OCI-LY7 (cell line): ENCODE measurements around the gene VSIG2. TPM values are rescaled to one million over a fixed set of nuclear protein-coding genes. Genes with fewer than 3 reads are reported as not detected.
"Not testable (repeated sequence)": the region's sequence is repeated elsewhere in the genome, so short reads cannot be mapped to it uniquely, and the experiment has no call there.

Source experiments
- BruUV-seq: library from RNA; stranded (reverse); fragments of 400-500 nt; replicated peaks from 2 replicates; lab custom pipeline; 2021; lab: Mats Ljungman, UMichigan
- CTCF ChIA-PET: fragments of 300-600 bp; sonication (Branson Sonifier 250); formaldehyde crosslinking; loops from one replicate; lab custom pipeline; 2022; ENCODE audit warnings: antibody characterized with exemption; ENCODE audit not compliant: unreplicated experiment; lab: Charles Lee
- POLR2A ChIA-PET: fragments of 300-600 bp; sonication (Branson Sonifier 250); formaldehyde crosslinking; loops from one replicate; lab custom pipeline; 2022; ENCODE audit warnings: antibody characterized with exemption; lab: Charles Lee
- DNase-seq: peaks from one replicate; pipeline ENCODE4 v3.0.0-alpha.2; 2015; ENCODE audit warnings: low spot score
- H2AFZ ChIP-seq: fragments of 200-600 bp; sonication (generic), shearing (Covaris generic); 2 replicates; pipeline ENCODE4 v1.6.1; 2014; ENCODE audit warnings: mild to moderate bottlenecking, antibody characterized with exemption, low read length, moderate library complexity
- H3K27ac ChIP-seq: fragments of 200-600 bp; sonication (generic); 2 replicates; pipeline ENCODE4 v1.5.1; 2014; ENCODE audit warnings: mixed run types, low read depth, mild to moderate bottlenecking, moderate library complexity, low read length, inconsistent platforms; ENCODE audit not compliant: poor library complexity, severe bottlenecking
- H3K36me3 ChIP-seq: fragments of 200-600 bp; sonication (generic); 2 replicates; pipeline ENCODE4 v1.6.1; 2014; ENCODE audit warnings: mild to moderate bottlenecking, antibody characterized with exemption, low read length, moderate library complexity, mixed read lengths; ENCODE audit not compliant: insufficient read depth
- H3K4me1 ChIP-seq: fragments of 200-600 bp; sonication (generic); 2 replicates; pipeline ENCODE4 v1.5.1; 2014; ENCODE audit warnings: mild to moderate bottlenecking, low read length; ENCODE audit not compliant: insufficient read depth, poor library complexity, severe bottlenecking
- H3K4me2 ChIP-seq: fragments of 200-600 bp; sonication (generic); 2 replicates; pipeline ENCODE4 v1.6.1; 2014; ENCODE audit warnings: mild to moderate bottlenecking, low read length
- H3K4me3 ChIP-seq: fragments of 200-600 bp; sonication (generic); 2 replicates; pipeline ENCODE4 v1.5.1; 2014; ENCODE audit warnings: mild to moderate bottlenecking, low read depth, low read length; ENCODE audit not compliant: poor library complexity, severe bottlenecking
- H3K79me2 ChIP-seq: fragments of 200-600 bp; sonication (generic); 2 replicates; pipeline ENCODE4 v1.6.1; 2016; ENCODE audit warnings: low read depth, mild to moderate bottlenecking, low read length, moderate library complexity, mixed read lengths; ENCODE audit not compliant: insufficient read depth
- H3K9me2 ChIP-seq: fragments of 200-600 bp; sonication (generic); 2 replicates; pipeline ENCODE4 v1.6.1; 2016; ENCODE audit warnings: mild to moderate bottlenecking, low read length, mixed read lengths; ENCODE audit not compliant: insufficient read depth
- H3K9me3 ChIP-seq: fragments of 200-600 bp; sonication (generic); 2 replicates; pipeline ENCODE4 v1.6.1; 2014; ENCODE audit warnings: mild to moderate bottlenecking, mixed run types, low read length, mixed read lengths
- H4K20me1 ChIP-seq: fragments of 200-600 bp; sonication (generic); 2 replicates; pipeline ENCODE4 v1.6.1; 2014; ENCODE audit warnings: mild to moderate bottlenecking, antibody characterized with exemption, low read length, moderate library complexity, mixed read lengths; ENCODE audit not compliant: insufficient read depth
- EZH2phosphoT487 ChIP-seq: fragments of 200-600 bp; sonication (generic); IDR thresholded peaks from 2 replicates; pipeline ENCODE4 v1.6.1; 2018; ENCODE audit warnings: low read depth, borderline replicate concordance, mild to moderate bottlenecking, mixed run types, antibody characterized with exemption, low read length, moderate library complexity, mixed read lengths
- intact Hi-C: fragments of 100-400 bp; cut with micrococcal nuclease; formaldehyde crosslinking; loops from one replicate; pipeline ENCODE4 v1.10.0; 2022; ENCODE audit not compliant: unreplicated experiment
- total RNA-seq, 2 experiments: library from RNA; depleted of rRNA in 1 of 2; stranded (reverse); fragments of >200 nt in 1 of 2; shearing (Covaris generic) in 1 of 2; gene quantifications; 2 replicates each; pipeline ENCODE4 v1.2.3, GENCODE V29; 2014 to 2022
- TF ChIP-seq, protein P1 (sequence below): fragments of 200-600 bp; sonication (generic); conservative IDR thresholded peaks from 2 replicates; pipeline ENCODE4 v1.5.1; 2014; ENCODE audit warnings: mild to moderate bottlenecking, antibody characterized with exemption, low read length, moderate library complexity, mixed read lengths

VSIG2 gene
- total RNA-seq, 2 experiments from 2014 or later: not detected

DNA sequence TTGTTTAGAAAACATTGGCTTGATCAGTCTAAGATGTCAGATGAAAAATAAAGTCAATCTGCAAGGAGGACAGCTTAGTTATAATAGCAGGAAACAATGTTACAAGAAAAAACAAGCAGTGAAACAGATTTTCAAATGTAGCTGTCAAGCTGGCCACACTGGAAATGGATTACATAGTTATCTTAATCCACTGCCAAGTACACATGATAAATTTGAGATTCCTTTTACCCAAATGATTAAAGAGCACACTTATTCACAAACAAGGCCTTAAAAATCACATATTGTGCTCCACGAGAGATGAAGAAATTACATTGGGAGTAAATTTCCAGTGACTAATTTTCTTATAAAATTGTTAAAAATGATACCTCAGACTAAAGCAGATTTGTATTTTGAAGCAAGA, 27.5 kb upstream of the VSIG2 start:
- no peak for DNase-seq
- TF ChIP-seq, protein P1, sequence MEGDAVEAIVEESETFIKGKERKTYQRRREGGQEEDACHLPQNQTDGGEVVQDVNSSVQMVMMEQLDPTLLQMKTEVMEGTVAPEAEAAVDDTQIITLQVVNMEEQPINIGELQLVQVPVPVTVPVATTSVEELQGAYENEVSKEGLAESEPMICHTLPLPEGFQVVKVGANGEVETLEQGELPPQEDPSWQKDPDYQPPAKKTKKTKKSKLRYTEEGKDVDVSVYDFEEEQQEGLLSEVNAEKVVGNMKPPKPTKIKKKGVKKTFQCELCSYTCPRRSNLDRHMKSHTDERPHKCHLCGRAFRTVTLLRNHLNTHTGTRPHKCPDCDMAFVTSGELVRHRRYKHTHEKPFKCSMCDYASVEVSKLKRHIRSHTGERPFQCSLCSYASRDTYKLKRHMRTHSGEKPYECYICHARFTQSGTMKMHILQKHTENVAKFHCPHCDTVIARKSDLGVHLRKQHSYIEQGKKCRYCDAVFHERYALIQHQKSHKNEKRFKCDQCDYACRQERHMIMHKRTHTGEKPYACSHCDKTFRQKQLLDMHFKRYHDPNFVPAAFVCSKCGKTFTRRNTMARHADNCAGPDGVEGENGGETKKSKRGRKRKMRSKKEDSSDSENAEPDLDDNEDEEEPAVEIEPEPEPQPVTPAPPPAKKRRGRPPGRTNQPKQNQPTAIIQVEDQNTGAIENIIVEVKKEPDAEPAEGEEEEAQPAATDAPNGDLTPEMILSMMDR: no peak
- no peak for TF ChIP-seq EZH2phosphoT487
- Histone ChIP-seq H3K4me2 (no peak overlapping the region), H3K4me1 (peaks cover 7% of the 10 kb centered on the region), H3K79me2 (no peaks in the 10 kb centered on the region), H3K27ac (no peak overlapping the region), H3K36me3 (peaks cover 4% of the 10 kb centered on the region), H3K9me3 (no peaks in the 10 kb centered on the region), H4K20me1 (no peaks in the 10 kb centered on the region), H3K9me2 (no peaks in the 10 kb centered on the region), H2AFZ (no peak overlapping the region), H3K4me3 (no peak overlapping the region)
- POLR2A ChIA-PET: interaction anchor here (0.6 to 1.6 kb wide), 5 partner anchors 11 to 53 kb away, joined by 3 to 4 read pairs (median 3); no protein-coding TSS in a partner anchor
- intact Hi-C loops: no loop called here
- BruUV-seq: no TSS peak
- CTCF ChIA-PET: interaction anchor here (0.6 kb wide), 1 partner anchor 1170 kb away, joined by 3 read pairs; no protein-coding TSS in a partner anchor

DNA sequence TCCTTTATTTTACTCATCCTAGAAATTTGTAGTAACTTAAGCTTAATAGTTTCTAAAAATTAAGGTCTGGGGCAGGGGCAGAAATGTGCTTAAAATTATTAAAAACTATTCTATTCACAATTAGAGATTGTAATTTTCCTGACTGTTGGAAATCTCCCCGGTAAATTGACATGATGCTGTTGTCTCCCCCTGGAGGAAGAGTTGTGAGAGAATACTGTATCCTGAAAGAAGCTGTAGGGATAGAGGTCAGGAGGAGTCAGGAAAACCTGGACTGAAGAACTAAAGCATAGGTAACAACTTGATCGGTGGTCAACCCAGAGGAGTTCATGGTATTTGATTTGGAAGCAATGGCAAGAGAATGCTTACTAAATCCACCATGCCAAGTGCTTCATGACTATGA, 26.2 kb upstream of the VSIG2 start:
- no TSS peak for BruUV-seq
- no peak for DNase-seq
- Histone ChIP-seq H3K4me2 (no peak overlapping the region), H3K27ac (no peak overlapping the region), H2AFZ (no peak overlapping the region), H3K4me3 (no peak overlapping the region), H3K4me1 (peaks cover 7% of the 10 kb centered on the region), H3K9me3 (no peaks in the 10 kb centered on the region), H3K79me2 (no peaks in the 10 kb centered on the region), H3K36me3 (peaks cover 4% of the 10 kb centered on the region), H4K20me1 (no peaks in the 10 kb centered on the region), H3K9me2 (no peaks in the 10 kb centered on the region)
- CTCF ChIA-PET: no interaction called here
- TF ChIP-seq, protein P1: peak; percentile 42
- TF ChIP-seq EZH2phosphoT487: no peak
- POLR2A ChIA-PET: interaction anchor here (1.2 kb wide), 1 partner anchor 10 kb away, joined by 3 read pairs; no protein-coding TSS in a partner anchor
- intact Hi-C loops: no loop called here

DNA sequence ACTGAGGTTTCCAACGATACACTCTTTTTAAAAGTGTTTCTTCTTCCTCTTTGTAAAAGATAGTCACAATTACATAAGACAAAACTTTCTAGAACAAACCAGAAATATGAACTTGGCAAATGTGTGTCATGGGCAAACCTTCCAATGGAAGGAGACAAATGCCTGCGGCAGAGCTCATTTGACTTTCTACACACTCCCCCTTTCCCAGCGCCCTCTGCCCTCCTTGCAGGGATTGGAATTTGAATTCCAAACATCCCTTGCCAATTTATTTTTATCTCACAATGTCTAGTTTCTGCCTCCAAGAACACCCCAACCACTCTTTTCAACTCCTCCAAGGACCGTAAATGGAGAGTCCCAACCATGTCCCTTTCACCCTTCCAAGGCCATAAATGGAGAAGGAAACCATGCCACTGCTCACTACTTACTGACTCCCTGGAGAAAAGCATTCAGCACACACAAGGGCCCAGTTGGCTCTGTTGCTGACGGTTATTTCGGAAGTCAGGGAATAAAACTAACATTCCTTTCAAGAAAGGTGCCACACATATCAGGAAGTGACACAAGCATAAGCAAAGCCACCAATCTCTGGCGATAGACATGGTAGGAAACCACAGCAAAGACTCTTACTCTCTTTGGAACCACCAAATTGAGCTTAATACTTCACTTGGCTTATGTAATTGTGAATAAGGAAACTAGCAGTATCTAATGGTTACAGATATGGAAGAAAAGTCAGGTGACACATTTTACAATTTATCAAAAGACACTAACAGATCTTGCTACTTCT, 25.0 kb upstream of the VSIG2 start:
- Histone ChIP-seq H3K4me3 (no peak overlapping the region), H2AFZ (no peak overlapping the region), H3K9me2 (no peaks in the 10 kb centered on the region), H4K20me1 (no peaks in the 10 kb centered on the region), H3K9me3 (no peaks in the 10 kb centered on the region), H3K27ac (no peak overlapping the region), H3K4me2 (no peak overlapping the region), H3K36me3 (peaks cover 4% of the 10 kb centered on the region), H3K79me2 (no peaks in the 10 kb centered on the region), H3K4me1 (peaks cover 7% of the 10 kb centered on the region)
- BruUV-seq: no TSS peak
- ChIA-PET POLR2A (interaction anchor here (1.2 kb wide), 1 partner anchor 9 kb away, joined by 3 read pairs; no protein-coding TSS in a partner anchor), CTCF (no interaction called here)
- intact Hi-C loops: no loop called here
- no peak for DNase-seq
- TF ChIP-seq, protein P1: no peak
- no peak for TF ChIP-seq EZH2phosphoT487

DNA sequence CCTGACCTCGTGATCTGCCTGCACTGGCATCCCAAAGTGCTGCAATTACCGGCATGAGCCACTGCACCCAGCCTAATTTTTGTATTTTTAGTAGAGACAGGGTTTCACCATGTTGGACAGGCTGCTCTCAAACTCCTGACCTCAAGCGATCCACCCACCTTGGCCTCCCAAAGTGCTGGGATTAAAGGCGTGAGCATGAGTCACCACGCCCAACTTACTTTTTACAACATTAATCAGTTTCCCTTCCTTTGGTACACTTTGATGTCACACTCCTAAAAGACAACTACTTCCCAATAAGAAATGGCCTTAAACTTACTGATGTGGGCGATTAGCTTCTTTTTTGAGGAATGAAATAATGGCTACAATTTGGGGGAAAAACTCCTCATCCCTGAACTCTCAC, 18.9 kb upstream of the VSIG2 start:
- DNase-seq, H3K4me1 ChIP-seq, H2AFZ ChIP-seq, H3K9me3 ChIP-seq, H4K20me1 ChIP-seq, H3K4me2 ChIP-seq, intact Hi-C loops, H3K27ac ChIP-seq, BruUV-seq, H3K79me2 ChIP-seq, H3K4me3 ChIP-seq, CTCF ChIA-PET, H3K9me2 ChIP-seq: not testable (repeated sequence)
- H3K36me3 ChIP-seq: peaks cover 35% of the 10 kb centered on the region; the same call in 1 of the 2 replicates
- POLR2A ChIA-PET: interaction anchor here (0.6 to 0.9 kb wide), 2 partner anchors 147 to 183 kb away, joined by 3 to 4 read pairs; no protein-coding TSS in a partner anchor
